Adrenal gland (tissue), 5 donors: ENCODE measurements around the gene PIAS1.
"Not testable (repeated sequence)": the region's sequence is repeated elsewhere in the genome, so short reads cannot be mapped to it uniquely, and the experiment has no call there.

Experiments
- CTCF ChIP-seq, 6 experiments: fragments of 450-650 bp in 4 of 6; fragments of 200-600 bp in 2 of 6; sonication (generic) in 1 of 6; IDR thresholded peaks; 1 replicate in 5 of 6; 2 replicates in 1 of 6; pipeline versions ENCODE4 v1.5.1 to v1.8.0; 2016 to 2021; ENCODE audit warnings: antibody characterized with exemption in 6 of 6, mild to moderate bottlenecking in 2 of 6, moderate library complexity in 1 of 6
- POLR2A ChIP-seq, 2 donors: fragments of 450-650 bp; IDR thresholded peaks; one replicate each; pipeline ENCODE4 v1.6.1; 2017; ENCODE audit warnings: antibody characterized with exemption in 2 of 2, mild to moderate bottlenecking in 2 of 2, moderate library complexity in 1 of 2
- donor health status: DM: no; HTN: no; CAD: no.

- not testable (repeated sequence) for TF ChIP-seq CTCF, POLR2A (IDR thresholded peaks at IDR 0.05)
These were observed 167.7 kb downstream of the PIAS1 start for GRCh38 chr15:68221530-68222431.
